ENCODE results near the gene TMEM145.
"Not testable (repeated sequence)": the region's sequence is repeated elsewhere in the genome, so short reads cannot be mapped to it uniquely, and the experiment has no call there.

Gene TMEM145

DNA sequence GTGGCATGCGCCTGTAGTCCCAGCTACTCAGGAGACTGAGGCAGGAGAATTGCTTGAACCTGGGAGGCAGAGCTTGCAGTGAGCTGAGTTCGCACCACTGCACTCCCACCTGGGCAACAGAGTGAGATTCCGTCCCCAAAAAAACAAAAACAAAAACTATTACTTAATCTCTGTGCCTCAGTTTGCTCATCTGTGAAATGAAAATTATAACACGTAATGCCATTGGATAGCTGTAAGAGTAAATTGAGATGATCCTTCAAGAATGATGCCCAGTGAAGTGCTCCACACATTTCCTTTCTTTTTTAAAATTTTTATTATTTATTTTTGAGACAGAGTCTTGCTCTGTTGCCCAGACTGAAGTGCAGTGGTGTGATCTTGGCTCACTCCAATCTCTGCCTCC lies 26.8 kb downstream of the TMEM145 start:
- not testable (repeated sequence) for H3K27ac ChIP-seq (ENCODE audit: low read depth, low read length); H3K9ac ChIP-seq (ENCODE audit: low read length); H3K9me3 ChIP-seq (ENCODE audit: control insufficient read depth, insufficient read depth, low read depth, low read length); H3K4me3 ChIP-seq (ENCODE audit: low read depth, low read length); H3K27me3 ChIP-seq (ENCODE audit: control insufficient read depth, insufficient read depth, low read length); H3K4me1 ChIP-seq (ENCODE audit: control insufficient read depth, insufficient read depth, low read length)
- H3K36me3 ChIP-seq (ENCODE audit: control insufficient read depth, insufficient read depth, low read length) = peaks cover 35% of the 10 kb centered on the region

DNA sequence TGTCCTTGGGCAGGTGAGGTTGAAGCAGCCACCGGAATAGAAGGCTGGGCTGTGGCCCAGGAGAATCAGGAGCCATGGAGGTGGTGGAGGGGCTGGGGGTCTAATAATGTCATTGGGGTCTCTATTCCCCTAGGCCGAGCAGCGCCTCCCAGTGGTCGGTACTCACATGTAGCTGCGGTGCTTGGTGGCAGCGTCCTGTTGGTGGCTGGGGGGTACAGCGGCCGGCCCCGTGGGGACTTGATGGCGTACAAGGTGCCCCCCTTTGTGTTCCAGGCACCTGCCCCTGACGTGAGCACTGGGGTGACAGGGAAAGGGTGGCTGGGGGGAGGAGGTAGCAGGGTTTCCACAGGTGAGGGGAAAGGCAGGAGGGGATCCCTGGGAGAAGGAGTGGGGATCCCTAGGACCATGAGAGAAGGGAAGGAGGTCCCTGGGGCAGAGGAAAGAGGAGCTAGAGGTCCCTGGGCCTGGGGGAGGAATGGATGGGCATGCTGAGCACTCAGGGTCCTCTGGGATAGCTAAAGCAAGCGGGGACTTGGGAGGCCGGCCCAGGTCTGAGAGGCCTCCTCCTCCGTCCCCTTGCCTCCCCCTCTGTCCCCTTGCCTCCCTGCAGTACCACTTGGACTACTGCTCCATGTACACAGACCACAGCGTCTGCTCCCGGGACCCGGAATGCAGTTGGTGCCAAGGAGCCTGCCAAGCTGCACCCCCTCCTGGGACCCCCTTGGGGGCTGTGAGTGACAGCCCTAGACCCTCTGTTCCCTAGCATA lies 30.4 kb downstream of the TMEM145 start:
- Histone ChIP-seq H3K36me3 (ENCODE audit: control insufficient read depth, insufficient read depth, low read length) (peaks cover 26% of the 10 kb centered on the region), H3K4me3 (ENCODE audit: low read depth, low read length) (no peak overlapping the region), H3K9me3 (ENCODE audit: control insufficient read depth, insufficient read depth, low read depth, low read length) (no peaks in the 10 kb centered on the region), H3K27me3 (ENCODE audit: control insufficient read depth, insufficient read depth, low read length) (no peaks in the 10 kb centered on the region), H3K9ac (ENCODE audit: low read length) (no peak overlapping the region), H3K4me1 (ENCODE audit: control insufficient read depth, insufficient read depth, low read length) (no peaks in the 10 kb centered on the region), H3K27ac (ENCODE audit: low read depth, low read length) (no peak overlapping the region)

DNA sequence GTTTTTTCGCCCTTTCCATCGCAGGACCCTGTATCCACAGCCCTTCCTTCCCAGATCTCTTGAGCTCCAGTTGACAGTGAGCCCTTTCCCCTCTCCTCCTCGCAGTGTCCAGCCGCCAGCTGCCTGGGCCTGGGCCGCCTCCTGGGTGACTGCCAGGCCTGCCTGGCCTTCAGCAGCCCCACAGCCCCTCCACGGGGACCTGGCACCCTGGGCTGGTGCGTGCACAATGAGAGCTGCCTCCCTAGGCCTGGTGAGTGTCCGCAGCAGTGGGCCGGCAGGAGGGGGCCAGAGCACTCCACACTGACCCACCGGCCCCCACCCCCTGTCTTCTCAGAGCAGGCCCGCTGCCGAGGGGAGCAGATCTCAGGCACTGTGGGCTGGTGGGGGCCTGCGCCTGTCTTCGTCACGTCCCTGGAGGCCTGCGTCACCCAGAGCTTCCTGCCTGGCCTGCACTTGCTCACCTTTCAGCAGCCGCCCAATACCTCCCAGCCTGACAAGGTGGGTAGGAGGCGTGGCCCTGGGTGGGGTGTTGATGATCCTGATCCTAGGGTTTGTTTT lies 31.3 kb downstream of the TMEM145 start:
- H3K27ac ChIP-seq (ENCODE audit: low read depth, low read length) = no peak overlapping the region
- H3K36me3 ChIP-seq (ENCODE audit: control insufficient read depth, insufficient read depth, low read length) = peaks cover 26% of the 10 kb centered on the region
- H3K4me1 ChIP-seq (ENCODE audit: control insufficient read depth, insufficient read depth, low read length) = no peaks in the 10 kb centered on the region
- no peaks in the 10 kb centered on the region for H3K9me3 ChIP-seq (ENCODE audit: control insufficient read depth, insufficient read depth, low read depth, low read length)
- H3K9ac ChIP-seq (ENCODE audit: low read length) = no peak overlapping the region
- no peaks in the 10 kb centered on the region for H3K27me3 ChIP-seq (ENCODE audit: control insufficient read depth, insufficient read depth, low read length)
- no peak overlapping the region for H3K4me3 ChIP-seq (ENCODE audit: low read depth, low read length)

DNA sequence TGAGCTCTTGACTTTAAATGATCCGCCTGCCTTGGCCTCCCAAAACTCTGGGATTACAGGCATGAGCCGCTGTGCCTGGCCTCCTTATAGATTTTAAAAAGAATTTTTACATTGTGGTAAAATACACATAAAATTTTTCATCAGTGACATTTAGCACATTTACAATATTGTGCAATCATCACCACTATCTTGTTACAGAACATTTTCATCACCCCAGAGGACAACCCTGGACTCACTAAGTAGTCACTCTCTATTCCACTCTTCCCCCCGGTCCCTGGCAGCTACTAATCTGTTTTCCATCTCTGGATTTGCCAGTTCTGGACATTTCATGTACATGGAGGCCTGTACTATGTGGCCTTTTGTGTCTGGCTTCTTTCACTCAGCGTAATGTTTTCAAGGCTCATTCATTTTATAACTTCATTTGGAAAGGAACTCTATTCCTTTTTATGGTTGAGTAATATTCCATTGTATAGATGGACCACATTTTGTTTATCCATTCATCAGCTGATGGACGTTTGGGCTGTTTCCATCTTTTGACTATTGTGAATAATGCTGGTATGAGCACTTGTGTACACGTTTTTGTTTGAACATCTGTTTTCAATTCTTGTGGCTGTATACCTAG lies 32.2 kb downstream of the TMEM145 start:
- Histone ChIP-seq H3K4me3 (ENCODE audit: low read depth, low read length) (no peak overlapping the region), H3K36me3 (ENCODE audit: control insufficient read depth, insufficient read depth, low read length) (peaks cover 30% of the 10 kb centered on the region), H3K9me3 (ENCODE audit: control insufficient read depth, insufficient read depth, low read depth, low read length) (no peaks in the 10 kb centered on the region), H3K27ac (ENCODE audit: low read depth, low read length) (no peak overlapping the region), H3K9ac (ENCODE audit: low read length) (no peak overlapping the region), H3K4me1 (ENCODE audit: control insufficient read depth, insufficient read depth, low read length) (no peaks in the 10 kb centered on the region), H3K27me3 (ENCODE audit: control insufficient read depth, insufficient read depth, low read length) (no peaks in the 10 kb centered on the region)

DNA sequence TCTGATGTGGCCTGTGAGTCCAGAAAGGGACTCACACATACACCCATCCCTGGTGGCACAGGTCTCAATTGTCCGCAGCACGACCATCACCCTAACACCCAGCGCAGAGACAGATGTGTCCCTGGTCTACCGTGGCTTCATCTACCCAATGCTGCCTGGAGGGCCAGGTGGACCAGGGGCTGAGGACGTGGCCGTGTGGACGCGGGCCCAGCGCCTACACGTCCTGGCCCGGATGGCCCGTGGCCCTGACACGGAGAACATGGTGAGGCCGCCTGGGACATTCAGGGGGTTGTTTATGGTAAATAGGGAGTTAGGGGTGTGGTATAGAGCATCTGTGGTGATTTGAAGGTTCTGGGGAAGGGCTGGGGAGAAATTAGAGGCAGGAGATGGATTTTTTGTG lies 35.1 kb downstream of the TMEM145 start:
- Histone ChIP-seq H3K9me3 (ENCODE audit: control insufficient read depth, insufficient read depth, low read depth, low read length) (no peaks in the 10 kb centered on the region), H3K36me3 (ENCODE audit: control insufficient read depth, insufficient read depth, low read length) (peaks cover 46% of the 10 kb centered on the region), H3K27ac (ENCODE audit: low read depth, low read length) (no peak overlapping the region), H3K4me1 (ENCODE audit: control insufficient read depth, insufficient read depth, low read length) (no peaks in the 10 kb centered on the region), H3K9ac (ENCODE audit: low read length) (no peak overlapping the region), H3K4me3 (ENCODE audit: low read depth, low read length) (no peak overlapping the region), H3K27me3 (ENCODE audit: control insufficient read depth, insufficient read depth, low read length) (no peaks in the 10 kb centered on the region)

DNA sequence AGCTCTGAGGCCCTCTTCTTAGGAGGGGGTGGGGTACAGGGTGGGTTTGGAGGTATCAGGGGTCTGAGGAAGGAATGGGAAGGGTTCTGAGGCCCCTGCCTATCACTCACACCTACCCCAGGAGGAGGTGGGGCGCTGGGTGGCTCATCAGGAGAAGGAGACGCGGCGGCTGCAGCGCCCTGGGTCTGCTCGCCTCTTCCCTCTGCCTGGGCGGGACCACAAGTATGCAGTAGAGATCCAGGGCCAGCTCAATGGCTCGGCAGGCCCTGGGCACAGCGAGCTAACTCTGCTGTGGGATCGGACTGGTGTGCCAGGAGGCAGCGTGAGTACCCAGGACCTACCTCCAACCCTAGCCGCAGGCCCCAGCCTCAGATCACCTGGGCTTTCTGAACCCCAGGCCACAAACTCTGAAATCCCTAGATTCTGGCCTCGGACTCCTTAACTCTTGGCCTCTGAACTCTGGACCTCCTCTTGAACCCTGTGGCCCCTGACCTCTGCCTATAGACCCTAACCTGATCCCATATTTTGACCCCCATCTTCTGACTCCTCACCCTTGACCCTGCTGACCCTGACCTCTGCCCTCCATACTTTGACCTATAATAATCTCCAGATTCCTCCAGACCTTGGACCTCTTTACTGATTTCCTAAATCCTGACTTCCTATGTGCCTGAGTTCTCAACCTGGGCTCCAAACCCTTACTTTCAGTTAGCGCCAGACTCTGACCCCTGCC lies 36.4 kb downstream of the TMEM145 start:
- Histone ChIP-seq H3K4me3 (ENCODE audit: low read depth, low read length) (no peak overlapping the region), H3K9ac (ENCODE audit: low read length) (no peak overlapping the region), H3K9me3 (ENCODE audit: control insufficient read depth, insufficient read depth, low read depth, low read length) (no peaks in the 10 kb centered on the region), H3K27me3 (ENCODE audit: control insufficient read depth, insufficient read depth, low read length) (no peaks in the 10 kb centered on the region), H3K36me3 (ENCODE audit: control insufficient read depth, insufficient read depth, low read length) (peaks cover 45% of the 10 kb centered on the region), H3K27ac (ENCODE audit: low read depth, low read length) (no peak overlapping the region), H3K4me1 (ENCODE audit: control insufficient read depth, insufficient read depth, low read length) (no peaks in the 10 kb centered on the region)

DNA sequence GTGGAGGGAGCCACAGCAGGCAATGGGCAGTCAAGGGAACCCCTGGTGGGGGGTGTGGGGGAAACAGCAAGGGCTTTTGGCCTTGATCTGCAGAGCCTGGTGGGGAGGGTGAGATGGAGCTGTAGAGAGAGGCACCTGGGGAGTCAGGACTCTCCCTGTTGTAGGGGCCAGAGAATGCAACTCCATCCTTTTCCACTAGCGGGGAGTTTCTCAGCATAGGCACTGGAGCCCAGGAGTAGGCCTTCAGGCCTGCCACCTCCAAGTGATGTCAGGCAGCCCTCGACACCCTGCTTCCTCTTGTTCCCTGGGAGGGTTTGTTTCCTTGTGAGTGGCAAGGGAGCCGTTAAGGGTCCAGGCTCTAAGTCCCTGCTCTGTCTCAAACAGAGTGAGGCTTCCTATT lies 37.3 kb downstream of the TMEM145 start:
- H3K4me1 ChIP-seq (ENCODE audit: control insufficient read depth, insufficient read depth, low read length) = no peaks in the 10 kb centered on the region
- peaks cover 44% of the 10 kb centered on the region for H3K36me3 ChIP-seq (ENCODE audit: control insufficient read depth, insufficient read depth, low read length)
- no peak overlapping the region for H3K27ac ChIP-seq (ENCODE audit: low read depth, low read length)
- H3K27me3 ChIP-seq (ENCODE audit: control insufficient read depth, insufficient read depth, low read length) = no peaks in the 10 kb centered on the region
- no peak overlapping the region for H3K9ac ChIP-seq (ENCODE audit: low read length)
- no peak overlapping the region for H3K4me3 ChIP-seq (ENCODE audit: low read depth, low read length)
- no peaks in the 10 kb centered on the region for H3K9me3 ChIP-seq (ENCODE audit: control insufficient read depth, insufficient read depth, low read depth, low read length)

DNA sequence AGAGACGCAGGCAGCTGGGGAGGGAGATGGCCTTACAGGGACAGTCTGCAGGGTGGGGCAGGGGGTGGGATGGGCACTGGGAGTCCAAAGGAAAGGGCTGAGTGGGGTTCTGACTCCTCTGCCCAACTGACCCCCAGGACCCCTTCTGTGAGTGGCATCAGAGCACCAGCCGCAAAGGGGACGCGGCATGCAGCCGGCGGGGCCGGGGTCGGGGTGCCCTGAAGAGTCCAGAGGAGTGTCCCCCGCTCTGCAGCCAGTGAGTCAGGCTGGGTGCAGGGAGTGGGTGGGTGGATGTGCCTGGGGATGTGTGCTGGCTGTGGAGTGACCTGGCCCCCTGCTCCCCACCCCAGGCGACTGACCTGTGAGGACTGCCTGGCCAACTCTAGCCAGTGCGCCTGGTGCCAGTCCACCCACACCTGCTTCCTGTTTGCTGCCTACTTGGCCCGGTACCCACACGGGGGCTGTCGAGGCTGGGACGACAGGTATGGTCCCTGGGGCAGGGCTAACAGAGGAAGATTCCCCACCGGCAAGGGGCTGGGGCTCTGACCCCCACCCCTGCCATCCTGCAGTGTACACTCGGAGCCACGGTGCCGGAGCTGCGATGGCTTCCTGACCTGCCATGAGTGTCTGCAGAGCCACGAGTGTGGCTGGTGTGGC lies 38.1 kb downstream of the TMEM145 start:
- H3K9ac ChIP-seq (ENCODE audit: low read length) = no peak overlapping the region
- H3K27me3 ChIP-seq (ENCODE audit: control insufficient read depth, insufficient read depth, low read length) = no peaks in the 10 kb centered on the region
- no peaks in the 10 kb centered on the region for H3K4me1 ChIP-seq (ENCODE audit: control insufficient read depth, insufficient read depth, low read length)
- peaks cover 48% of the 10 kb centered on the region for H3K36me3 ChIP-seq (ENCODE audit: control insufficient read depth, insufficient read depth, low read length)
- no peak overlapping the region for H3K27ac ChIP-seq (ENCODE audit: low read depth, low read length)
- no peaks in the 10 kb centered on the region for H3K9me3 ChIP-seq (ENCODE audit: control insufficient read depth, insufficient read depth, low read depth, low read length)
- no peak overlapping the region for H3K4me3 ChIP-seq (ENCODE audit: low read depth, low read length)

DNA sequence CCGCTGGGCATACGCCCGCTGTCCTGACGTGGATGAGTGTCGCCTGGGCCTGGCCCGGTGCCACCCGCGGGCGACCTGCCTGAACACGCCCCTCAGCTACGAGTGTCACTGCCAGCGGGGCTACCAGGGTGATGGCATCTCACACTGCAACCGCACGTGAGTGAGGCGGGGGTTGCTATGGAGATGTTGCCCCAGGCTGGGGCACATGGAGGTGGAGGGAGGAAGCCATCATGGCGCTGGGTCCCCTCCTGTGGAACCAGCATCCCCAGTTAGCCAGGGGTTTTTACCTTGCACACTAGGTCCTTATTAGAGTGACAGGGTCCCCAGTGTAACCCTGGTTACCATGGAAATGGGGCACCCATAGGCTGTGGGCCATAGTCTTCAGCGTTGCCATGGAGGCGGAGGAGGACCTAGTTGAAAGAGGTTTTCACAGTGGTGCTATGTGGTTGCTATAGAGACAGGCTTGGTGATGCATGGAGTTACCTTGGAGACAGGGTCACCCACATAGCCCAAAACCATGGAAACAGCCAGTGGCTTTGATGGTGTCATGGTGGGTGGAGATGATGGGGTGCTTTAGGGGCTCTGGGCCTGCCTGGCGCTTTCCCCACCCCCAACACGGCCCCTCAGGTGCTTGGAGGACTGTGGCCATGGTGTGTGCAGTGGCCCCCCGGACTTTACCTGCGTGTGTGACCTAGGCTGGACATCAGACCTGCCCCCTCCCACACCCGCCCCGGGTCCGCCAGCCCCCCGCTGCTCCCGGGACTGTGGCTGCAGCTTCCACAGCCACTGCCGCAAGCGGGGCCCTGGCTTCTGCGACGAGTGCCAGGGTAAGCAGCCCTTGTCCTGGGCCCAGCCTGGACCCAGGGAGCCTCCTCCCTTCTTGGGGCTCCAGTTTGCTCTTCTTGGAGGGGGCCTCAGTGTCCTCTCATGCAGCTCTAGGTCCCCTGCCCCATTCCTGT lies 39.5 kb downstream of the TMEM145 start:
- Histone ChIP-seq H3K27ac (ENCODE audit: low read depth, low read length) (no peak overlapping the region), H3K36me3 (ENCODE audit: control insufficient read depth, insufficient read depth, low read length) (peaks cover 62% of the 10 kb centered on the region), H3K9me3 (ENCODE audit: control insufficient read depth, insufficient read depth, low read depth, low read length) (no peaks in the 10 kb centered on the region)

DNA sequence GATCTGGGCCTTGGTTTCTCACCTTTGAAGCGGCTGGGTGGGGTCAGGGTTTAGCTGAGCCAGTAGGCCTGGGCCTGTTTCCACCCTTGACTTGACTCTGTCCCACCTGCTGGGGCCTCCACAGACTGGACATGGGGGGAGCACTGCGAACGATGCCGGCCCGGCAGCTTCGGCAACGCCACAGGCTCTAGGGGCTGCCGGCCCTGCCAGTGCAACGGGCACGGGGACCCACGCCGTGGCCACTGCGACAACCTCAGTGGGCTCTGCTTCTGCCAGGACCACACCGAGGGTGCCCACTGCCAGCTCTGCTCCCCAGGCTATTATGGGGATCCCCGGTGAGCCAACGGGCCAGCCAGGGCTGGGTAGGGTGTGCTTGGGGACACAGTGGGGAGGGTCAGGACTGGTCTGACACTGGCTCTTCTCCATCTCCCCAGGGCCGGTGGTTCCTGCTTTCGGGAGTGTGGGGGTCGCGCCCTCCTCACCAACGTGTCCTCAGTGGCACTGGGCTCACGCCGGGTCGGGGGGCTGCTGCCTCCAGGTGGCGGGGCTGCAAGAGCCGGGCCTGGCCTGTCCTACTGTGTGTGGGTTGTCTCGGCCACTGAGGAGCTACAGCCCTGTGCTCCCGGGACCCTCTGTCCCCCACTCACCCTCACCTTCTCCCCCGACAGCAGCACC lies 40.4 kb downstream of the TMEM145 start:
- peaks cover 64% of the 10 kb centered on the region for H3K36me3 ChIP-seq (ENCODE audit: control insufficient read depth, insufficient read depth, low read length)
- no peak overlapping the region for H3K27ac ChIP-seq (ENCODE audit: low read depth, low read length)
- no peaks in the 10 kb centered on the region for H3K4me1 ChIP-seq (ENCODE audit: control insufficient read depth, insufficient read depth, low read length)

More for the DNA sequence above, 39.5 kb downstream of the TMEM145 start:
- H3K4me1 ChIP-seq (ENCODE audit: control insufficient read depth, insufficient read depth, low read length) = no peaks in the 10 kb centered on the region
- H3K27me3 ChIP-seq (ENCODE audit: control insufficient read depth, insufficient read depth, low read length) = no peaks in the 10 kb centered on the region
- H3K4me3 ChIP-seq (ENCODE audit: low read depth, low read length) = no peak overlapping the region
- no peak overlapping the region for H3K9ac ChIP-seq (ENCODE audit: low read length)

More for the DNA sequence above, 40.4 kb downstream of the TMEM145 start:
- H3K9me3 ChIP-seq (ENCODE audit: control insufficient read depth, insufficient read depth, low read depth, low read length) = no peaks in the 10 kb centered on the region
- H3K27me3 ChIP-seq (ENCODE audit: control insufficient read depth, insufficient read depth, low read length) = no peaks in the 10 kb centered on the region
- no peak overlapping the region for H3K9ac ChIP-seq (ENCODE audit: low read length)
- H3K4me3 ChIP-seq (ENCODE audit: low read depth, low read length) = no peak overlapping the region
